ENCODE data around the gene SORL1.

SORL1 gene

GRCh38 chr11:121575250-121575962 is 123.3 kb downstream of the SORL1 start:
- Histone ChIP-seq H3K4me1 (ENCODE audit: control insufficient read depth, low read depth, low read length) (no peaks in the 10 kb centered on the region), H3K27me3 (ENCODE audit: control insufficient read depth, insufficient read depth, low read length) (no peaks in the 10 kb centered on the region), H3K27ac (ENCODE audit: low read length) (no peak overlapping the region), H3K9me3 (ENCODE audit: control insufficient read depth, low read depth, low read length) (no peaks in the 10 kb centered on the region), H3K36me3 (ENCODE audit: control insufficient read depth, low read depth, low read length) (peaks cover 80% of the 10 kb centered on the region), H3K9ac (ENCODE audit: low read length) (no peak overlapping the region), H3K4me3 (ENCODE audit: low read length) (no peak overlapping the region)

- Histone ChIP-seq H3K36me3 (ENCODE audit: control insufficient read depth, low read depth, low read length) (peaks cover 80% of the 10 kb centered on the region), H3K27ac (ENCODE audit: low read length) (no peak overlapping the region), H3K9me3 (ENCODE audit: control insufficient read depth, low read depth, low read length) (no peaks in the 10 kb centered on the region), H3K4me3 (ENCODE audit: low read length) (no peak overlapping the region), H3K4me1 (ENCODE audit: control insufficient read depth, low read depth, low read length) (no peaks in the 10 kb centered on the region), H3K9ac (ENCODE audit: low read length) (no peak overlapping the region), H3K27me3 (ENCODE audit: control insufficient read depth, insufficient read depth, low read length) (no peaks in the 10 kb centered on the region)
Measured at GRCh38 chr11:121575963-121576290, 123.8 kb downstream of the SORL1 start.

GRCh38 chr11:121576531-121576930 is 124.4 kb downstream of the SORL1 start:
- no peaks in the 10 kb centered on the region for H3K27me3 ChIP-seq (ENCODE audit: control insufficient read depth, insufficient read depth, low read length)
- H3K36me3 ChIP-seq (ENCODE audit: control insufficient read depth, low read depth, low read length): peaks cover 81% of the 10 kb centered on the region
- no peaks in the 10 kb centered on the region for H3K9me3 ChIP-seq (ENCODE audit: control insufficient read depth, low read depth, low read length)
- no peak overlapping the region for H3K27ac ChIP-seq (ENCODE audit: low read length)
- no peaks in the 10 kb centered on the region for H3K4me1 ChIP-seq (ENCODE audit: control insufficient read depth, low read depth, low read length)
- H3K9ac ChIP-seq (ENCODE audit: low read length): no peak overlapping the region
- no peak overlapping the region for H3K4me3 ChIP-seq (ENCODE audit: low read length)

GRCh38 chr11:121577106-121577848 is 125.2 kb downstream of the SORL1 start:
- peaks cover 77% of the 10 kb centered on the region for H3K36me3 ChIP-seq (ENCODE audit: control insufficient read depth, low read depth, low read length)
- H3K4me3 ChIP-seq (ENCODE audit: low read length): no peak overlapping the region
- no peaks in the 10 kb centered on the region for H3K9me3 ChIP-seq (ENCODE audit: control insufficient read depth, low read depth, low read length)
- H3K27me3 ChIP-seq (ENCODE audit: control insufficient read depth, insufficient read depth, low read length): no peaks in the 10 kb centered on the region
- H3K4me1 ChIP-seq (ENCODE audit: control insufficient read depth, low read depth, low read length): no peaks in the 10 kb centered on the region
- no peak overlapping the region for H3K9ac ChIP-seq (ENCODE audit: low read length)
- no peak overlapping the region for H3K27ac ChIP-seq (ENCODE audit: low read length)

GRCh38 chr11:121578251-121578976 is 126.3 kb downstream of the SORL1 start:
- H3K36me3 ChIP-seq (ENCODE audit: control insufficient read depth, low read depth, low read length): peaks cover 79% of the 10 kb centered on the region
- no peak overlapping the region for H3K4me3 ChIP-seq (ENCODE audit: low read length)
- H3K27ac ChIP-seq (ENCODE audit: low read length): no peak overlapping the region
- H3K27me3 ChIP-seq (ENCODE audit: control insufficient read depth, insufficient read depth, low read length): no peaks in the 10 kb centered on the region
- no peak overlapping the region for H3K9ac ChIP-seq (ENCODE audit: low read length)
- no peaks in the 10 kb centered on the region for H3K9me3 ChIP-seq (ENCODE audit: control insufficient read depth, low read depth, low read length)
- H3K4me1 ChIP-seq (ENCODE audit: control insufficient read depth, low read depth, low read length): no peaks in the 10 kb centered on the region

- H3K27me3 ChIP-seq (ENCODE audit: control insufficient read depth, insufficient read depth, low read length): no peaks in the 10 kb centered on the region
- no peak overlapping the region for H3K9ac ChIP-seq (ENCODE audit: low read length)
- H3K36me3 ChIP-seq (ENCODE audit: control insufficient read depth, low read depth, low read length): peaks cover 76% of the 10 kb centered on the region
- H3K27ac ChIP-seq (ENCODE audit: low read length): no peak overlapping the region
- no peaks in the 10 kb centered on the region for H3K4me1 ChIP-seq (ENCODE audit: control insufficient read depth, low read depth, low read length)
- no peaks in the 10 kb centered on the region for H3K9me3 ChIP-seq (ENCODE audit: control insufficient read depth, low read depth, low read length)
- H3K4me3 ChIP-seq (ENCODE audit: low read length): no peak overlapping the region
Measured at GRCh38 chr11:121580154-121580553, 128.0 kb downstream of the SORL1 start.

GRCh38 chr11:121581607-121582006 is 129.5 kb downstream of the SORL1 start:
- H3K4me1 ChIP-seq (ENCODE audit: control insufficient read depth, low read depth, low read length): no peaks in the 10 kb centered on the region

GRCh38 chr11:121582296-121582695 is 130.2 kb downstream of the SORL1 start:
- Histone ChIP-seq H3K36me3 (ENCODE audit: control insufficient read depth, low read depth, low read length) (peaks cover 74% of the 10 kb centered on the region), H3K4me3 (ENCODE audit: low read length) (no peak overlapping the region), H3K27ac (ENCODE audit: low read length) (no peak overlapping the region)

More at GRCh38 chr11:121581607-121582006, 129.5 kb downstream of the SORL1 start:
- no peaks in the 10 kb centered on the region for H3K9me3 ChIP-seq (ENCODE audit: control insufficient read depth, low read depth, low read length)
- no peak overlapping the region for H3K9ac ChIP-seq (ENCODE audit: low read length)
- H3K27me3 ChIP-seq (ENCODE audit: control insufficient read depth, insufficient read depth, low read length): no peaks in the 10 kb centered on the region
- H3K36me3 ChIP-seq (ENCODE audit: control insufficient read depth, low read depth, low read length): peaks cover 74% of the 10 kb centered on the region
- no peak overlapping the region for H3K4me3 ChIP-seq (ENCODE audit: low read length)
- no peak overlapping the region for H3K27ac ChIP-seq (ENCODE audit: low read length)

GRCh38 chr11:121583825-121584224 is 131.7 kb downstream of the SORL1 start:
- Histone ChIP-seq H3K27ac (ENCODE audit: low read length) (no peak overlapping the region), H3K4me1 (ENCODE audit: control insufficient read depth, low read depth, low read length) (no peaks in the 10 kb centered on the region), H3K4me3 (ENCODE audit: low read length) (no peak overlapping the region), H3K36me3 (ENCODE audit: control insufficient read depth, low read depth, low read length) (peaks cover 75% of the 10 kb centered on the region), H3K9ac (ENCODE audit: low read length) (no peak overlapping the region), H3K27me3 (ENCODE audit: control insufficient read depth, insufficient read depth, low read length) (no peaks in the 10 kb centered on the region), H3K9me3 (ENCODE audit: control insufficient read depth, low read depth, low read length) (no peaks in the 10 kb centered on the region)

More at GRCh38 chr11:121582296-121582695, 130.2 kb downstream of the SORL1 start:
- Histone ChIP-seq H3K27me3 (ENCODE audit: control insufficient read depth, insufficient read depth, low read length) (no peaks in the 10 kb centered on the region), H3K9me3 (ENCODE audit: control insufficient read depth, low read depth, low read length) (no peaks in the 10 kb centered on the region), H3K4me1 (ENCODE audit: control insufficient read depth, low read depth, low read length) (no peaks in the 10 kb centered on the region), H3K9ac (ENCODE audit: low read length) (no peak overlapping the region)

GRCh38 chr11:121586750-121587149 is 134.6 kb downstream of the SORL1 start:
- Histone ChIP-seq H3K27me3 (ENCODE audit: control insufficient read depth, insufficient read depth, low read length) (no peaks in the 10 kb centered on the region), H3K27ac (ENCODE audit: low read length) (no peak overlapping the region), H3K9me3 (ENCODE audit: control insufficient read depth, low read depth, low read length) (no peaks in the 10 kb centered on the region), H3K4me3 (ENCODE audit: low read length) (no peak overlapping the region), H3K4me1 (ENCODE audit: control insufficient read depth, low read depth, low read length) (no peaks in the 10 kb centered on the region), H3K9ac (ENCODE audit: low read length) (no peak overlapping the region), H3K36me3 (ENCODE audit: control insufficient read depth, low read depth, low read length) (peaks cover 74% of the 10 kb centered on the region)

GRCh38 chr11:121587182-121587581 is 135.1 kb downstream of the SORL1 start:
- no peak overlapping the region for H3K27ac ChIP-seq (ENCODE audit: low read length)
- H3K4me1 ChIP-seq (ENCODE audit: control insufficient read depth, low read depth, low read length): no peaks in the 10 kb centered on the region
- H3K9me3 ChIP-seq (ENCODE audit: control insufficient read depth, low read depth, low read length): no peaks in the 10 kb centered on the region
- peaks cover 78% of the 10 kb centered on the region for H3K36me3 ChIP-seq (ENCODE audit: control insufficient read depth, low read depth, low read length)
- no peaks in the 10 kb centered on the region for H3K27me3 ChIP-seq (ENCODE audit: control insufficient read depth, insufficient read depth, low read length)
- H3K9ac ChIP-seq (ENCODE audit: low read length): no peak overlapping the region
- no peak overlapping the region for H3K4me3 ChIP-seq (ENCODE audit: low read length)
